HFF-Myc (cell line): Measurements from ENCODE around the gene GPR68.
A peak's percentile ranks its signal among the peaks of the same experiment; 100 is the strongest.

Experiments used
- DNase-seq: peaks from one replicate; pipeline ENCODE4 v3.0.0-alpha.2; 2011; ENCODE audit warnings: low read depth; ENCODE audit errors: extremely low read depth
- H3K4me3 ChIP-seq: replicated peaks from 2 replicates; pipeline ENCODE4 v1.5.1; 2011; ENCODE audit warnings: low read depth, mild to moderate bottlenecking, control low read depth, low read length
- TF ChIP-seq, protein P1 (sequence below): IDR thresholded peaks from 2 replicates; pipeline ENCODE4 v1.5.1; 2012; ENCODE audit warnings: mild to moderate bottlenecking, low read depth, low read length, control low read depth; ENCODE audit errors: missing control alignments

GPR68 gene

DNA sequence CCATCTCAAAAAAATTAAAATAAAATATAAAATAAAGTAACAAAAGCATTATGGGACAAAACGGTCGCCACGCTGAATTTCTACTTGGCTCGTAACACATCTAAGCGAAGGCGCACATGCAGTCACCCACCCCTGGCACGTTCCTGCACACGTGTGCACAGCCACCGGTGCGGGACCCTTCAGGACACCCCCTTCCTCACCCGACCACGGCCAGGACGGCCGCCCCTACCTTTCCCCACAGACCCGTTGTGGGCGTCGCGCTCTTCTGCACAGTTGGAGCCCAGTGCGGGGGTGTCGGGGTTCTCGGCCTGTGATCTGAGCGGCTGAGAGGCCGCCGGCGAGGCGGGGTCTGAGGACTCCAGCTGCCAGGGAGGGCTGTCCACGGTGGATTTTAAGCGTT is 44.4 kb upstream of the GPR68 start:
- TF ChIP-seq, protein P1, sequence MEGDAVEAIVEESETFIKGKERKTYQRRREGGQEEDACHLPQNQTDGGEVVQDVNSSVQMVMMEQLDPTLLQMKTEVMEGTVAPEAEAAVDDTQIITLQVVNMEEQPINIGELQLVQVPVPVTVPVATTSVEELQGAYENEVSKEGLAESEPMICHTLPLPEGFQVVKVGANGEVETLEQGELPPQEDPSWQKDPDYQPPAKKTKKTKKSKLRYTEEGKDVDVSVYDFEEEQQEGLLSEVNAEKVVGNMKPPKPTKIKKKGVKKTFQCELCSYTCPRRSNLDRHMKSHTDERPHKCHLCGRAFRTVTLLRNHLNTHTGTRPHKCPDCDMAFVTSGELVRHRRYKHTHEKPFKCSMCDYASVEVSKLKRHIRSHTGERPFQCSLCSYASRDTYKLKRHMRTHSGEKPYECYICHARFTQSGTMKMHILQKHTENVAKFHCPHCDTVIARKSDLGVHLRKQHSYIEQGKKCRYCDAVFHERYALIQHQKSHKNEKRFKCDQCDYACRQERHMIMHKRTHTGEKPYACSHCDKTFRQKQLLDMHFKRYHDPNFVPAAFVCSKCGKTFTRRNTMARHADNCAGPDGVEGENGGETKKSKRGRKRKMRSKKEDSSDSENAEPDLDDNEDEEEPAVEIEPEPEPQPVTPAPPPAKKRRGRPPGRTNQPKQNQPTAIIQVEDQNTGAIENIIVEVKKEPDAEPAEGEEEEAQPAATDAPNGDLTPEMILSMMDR: no peak
- no peak overlapping the region for H3K4me3 ChIP-seq
- no peak for DNase-seq

DNA sequence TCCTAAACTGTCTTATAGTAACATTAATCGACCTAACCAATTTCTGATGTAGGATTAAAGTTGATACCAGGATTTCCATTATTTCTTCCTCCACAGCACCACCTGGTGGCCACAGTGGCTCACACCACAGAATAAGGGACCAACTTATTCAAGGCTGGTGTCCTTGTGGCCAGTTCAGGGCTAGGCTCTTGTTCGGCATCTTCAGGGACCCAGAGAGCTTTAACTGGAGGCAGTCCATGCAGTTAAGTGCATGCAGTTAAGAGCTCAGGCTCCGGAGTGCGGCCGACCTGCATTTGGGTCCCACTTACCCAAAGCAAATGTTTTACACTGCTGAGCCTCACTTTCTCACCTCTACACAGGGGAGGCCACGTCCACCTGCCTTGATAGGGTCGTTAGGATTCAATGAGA is 42.0 kb upstream of the GPR68 start:
- no peak overlapping the region for H3K4me3 ChIP-seq
- TF ChIP-seq, protein P1: peak; percentile 86
- peak; percentile 63 for DNase-seq

- TF ChIP-seq, protein P1: no peak
- no peak for DNase-seq
- no peak overlapping the region for H3K4me3 ChIP-seq
Measured at GRCh38 chr14:91284791-91285548, 40.5 kb upstream of the GPR68 start.

DNA sequence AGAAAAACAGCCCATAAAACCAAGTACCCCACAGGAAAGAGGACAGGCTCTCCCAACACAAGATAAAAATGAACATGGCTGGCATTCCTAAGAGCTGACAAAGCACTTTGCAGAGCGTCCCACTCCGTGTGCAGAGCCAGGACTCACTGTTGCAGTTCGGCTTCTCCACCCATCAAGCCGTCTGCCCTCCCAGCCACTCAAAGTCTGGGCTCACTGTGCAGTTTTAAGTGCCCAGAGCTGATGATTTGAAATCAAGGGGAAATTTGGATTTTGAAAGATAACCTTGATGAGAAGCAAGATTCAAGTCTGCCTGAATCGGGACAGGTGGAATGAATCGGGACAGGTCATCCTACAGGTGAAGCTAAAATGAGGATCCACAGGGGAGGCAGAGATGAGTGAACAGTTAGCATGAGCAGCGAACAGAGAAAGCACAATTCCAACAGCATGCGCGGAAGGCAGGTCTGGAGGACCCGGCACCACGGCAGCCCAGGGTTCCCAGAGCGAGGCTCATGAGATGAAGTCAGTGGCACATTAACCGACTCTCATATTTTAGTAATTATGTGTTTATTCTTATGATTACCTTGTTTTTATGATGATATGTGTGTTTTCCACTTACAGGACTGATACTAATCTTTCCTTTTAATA is 39.8 kb upstream of the GPR68 start:
- DNase-seq: peak; percentile 56
- H3K4me3 ChIP-seq: no peak overlapping the region
- TF ChIP-seq, protein P1: no peak

GRCh38 chr14:91283666-91284065 is 39.2 kb upstream of the GPR68 start:
- DNase-seq: no peak
- TF ChIP-seq, protein P1: no peak
- H3K4me3 ChIP-seq: no peak overlapping the region

DNA sequence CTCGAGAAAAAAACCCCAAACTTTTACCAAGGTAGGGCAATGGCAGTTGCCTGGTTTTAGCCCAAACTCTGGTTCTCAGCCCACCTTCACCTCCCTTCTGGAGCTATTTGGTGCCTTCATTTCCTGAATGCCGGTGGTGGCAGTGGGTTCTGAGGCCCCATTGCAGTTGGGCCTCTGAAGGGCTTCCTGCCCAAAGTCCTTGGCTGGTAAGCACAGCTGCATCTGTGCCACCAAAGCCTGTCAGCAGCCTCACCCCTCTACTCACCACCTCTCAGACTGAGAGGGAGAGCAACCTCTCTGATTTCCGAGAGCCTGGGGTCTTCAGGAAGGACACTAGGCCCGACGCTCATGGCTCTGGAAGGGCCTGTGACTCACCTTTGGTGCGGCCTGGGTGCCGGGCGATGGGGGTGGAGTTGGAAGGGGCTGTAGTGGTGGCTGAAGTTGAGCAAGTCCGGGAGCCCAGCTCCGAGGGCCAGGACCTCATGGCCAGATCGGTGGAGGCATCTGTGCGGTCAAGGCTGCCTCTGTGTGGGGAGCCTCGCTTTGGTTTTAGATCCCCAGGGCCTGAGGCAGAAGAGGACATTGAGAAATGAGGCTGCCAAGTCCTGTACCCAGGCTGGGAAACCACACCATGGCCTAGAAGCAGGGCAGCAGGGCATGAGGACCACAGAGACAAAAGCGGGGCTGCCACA is 38.6 kb upstream of the GPR68 start:
- no peak overlapping the region for H3K4me3 ChIP-seq
- no peak for DNase-seq
- TF ChIP-seq, protein P1: no peak
